ENCODE data around the gene FAM169A.
"Not testable (repeated sequence)": the region's sequence is repeated elsewhere in the genome, so short reads cannot be mapped to it uniquely, and the experiment has no call there.

Gene FAM169A

GRCh38 chr5:74798977-74799911 is 66.9 kb downstream of the FAM169A start:
- H3K27me3 Mint-ChIP-seq = peaks cover 2% of the 10 kb centered on the region
- H3K4me1 Mint-ChIP-seq = no peaks in the 10 kb centered on the region
- no peak overlapping the region for H3K27ac Mint-ChIP-seq
- H3K9me3 Mint-ChIP-seq = no peaks in the 10 kb centered on the region
- ATAC-seq (ENCODE audit: low read depth) (no peak), DNase-seq (ENCODE audit: low spot score in 2 of 2) (no peak)
- H3K36me3 Mint-ChIP-seq = peaks cover 3% of the 10 kb centered on the region
- no peak overlapping the region for H3K4me3 Mint-ChIP-seq

GRCh38 chr5:74791669-74792068 is 74.5 kb downstream of the FAM169A start:
- H3K4me3 Mint-ChIP-seq; H3K36me3 Mint-ChIP-seq; H3K4me1 Mint-ChIP-seq; DNase-seq (ENCODE audit: low spot score in 2 of 2); H3K27me3 Mint-ChIP-seq; ATAC-seq (ENCODE audit: low read depth); H3K9me3 Mint-ChIP-seq; H3K27ac Mint-ChIP-seq: not testable (repeated sequence)

- DNase-seq (ENCODE audit: low spot score in 2 of 2) (no peak), ATAC-seq (ENCODE audit: low read depth) (no peak)
- H3K9me3 Mint-ChIP-seq = no peaks in the 10 kb centered on the region
- H3K27ac Mint-ChIP-seq = no peak overlapping the region
- H3K27me3 Mint-ChIP-seq = peaks cover 2% of the 10 kb centered on the region
- H3K36me3 Mint-ChIP-seq = peaks cover 2% of the 10 kb centered on the region
- no peaks in the 10 kb centered on the region for H3K4me1 Mint-ChIP-seq
- no peak overlapping the region for H3K4me3 Mint-ChIP-seq
These were observed 78.8 kb downstream of the FAM169A start for GRCh38 chr5:74787424-74787823.

GRCh38 chr5:74786851-74787250 is 79.3 kb downstream of the FAM169A start:
- Mint-ChIP-seq H3K4me1 (no peaks in the 10 kb centered on the region), H3K9me3 (no peaks in the 10 kb centered on the region), H3K27ac (no peak overlapping the region), H3K36me3 (peaks cover 2% of the 10 kb centered on the region), H3K27me3 (peaks cover 2% of the 10 kb centered on the region), H3K4me3 (no peak overlapping the region)
- DNase-seq (ENCODE audit: low spot score in 2 of 2) (no peak), ATAC-seq (ENCODE audit: low read depth) (no peak)

GRCh38 chr5:74778609-74779008 is 87.6 kb downstream of the FAM169A start:
- Mint-ChIP-seq H3K36me3 (peaks cover 7% of the 10 kb centered on the region), H3K4me1 (no peaks in the 10 kb centered on the region), H3K4me3 (no peak overlapping the region), H3K27me3 (no peaks in the 10 kb centered on the region), H3K9me3 (no peaks in the 10 kb centered on the region), H3K27ac (no peak overlapping the region)
- ATAC-seq (ENCODE audit: low read depth) = no peak
- DNase-seq (ENCODE audit: low spot score in 2 of 2) = no peak

GRCh38 chr5:74772359-74772758 is 93.8 kb downstream of the FAM169A start:
- Mint-ChIP-seq H3K27ac (no peak overlapping the region), H3K27me3 (no peaks in the 10 kb centered on the region), H3K36me3 (peaks cover 16% of the 10 kb centered on the region), H3K4me1 (peaks cover 3% of the 10 kb centered on the region), H3K9me3 (no peaks in the 10 kb centered on the region), H3K4me3 (no peak overlapping the region)
- no peak for DNase-seq (ENCODE audit: low spot score in 2 of 2)
- ATAC-seq (ENCODE audit: low read depth) = no peak

- DNase-seq (ENCODE audit: low spot score in 2 of 2) (no peak), ATAC-seq (ENCODE audit: low read depth) (no peak)
- Mint-ChIP-seq H3K27ac (peak overlapping the region; percentile 98), H3K27me3 (no peaks in the 10 kb centered on the region), H3K4me3 (peak overlapping the region; percentile 100), H3K4me1 (peaks cover 7% of the 10 kb centered on the region), H3K9me3 (no peaks in the 10 kb centered on the region), H3K36me3 (peaks cover 10% of the 10 kb centered on the region)
These were observed 98.6 kb downstream of the FAM169A start for GRCh38 chr5:74767579-74767913.

- ATAC-seq (ENCODE audit: low read depth) = peak; percentile 85
- Mint-ChIP-seq H3K9me3 (no peaks in the 10 kb centered on the region), H3K4me1 (peaks cover 11% of the 10 kb centered on the region), H3K27ac (peak within 1 kb of the TSS; percentile 98), H3K4me3 (peak within 1 kb of the TSS; percentile 100), H3K36me3 (peaks cover 12% of the 10 kb centered on the region), H3K27me3 (no peaks in the 10 kb centered on the region)
- peak; percentile 91 to 94 for DNase-seq (ENCODE audit: low spot score in 2 of 2)
These were observed 99.2 kb downstream of the FAM169A start, which contains the start of the genes GFM2 and NSA2 for GRCh38 chr5:74766849-74767578. TSS of gene GFM2 (minus strand) at chr5:74767117. CDS start at chr5:74763742, 3,375 bp downstream. TSS of gene NSA2 (plus strand) at chr5:74767249. CDS start at chr5:74767361, 112 bp downstream.

DNA sequence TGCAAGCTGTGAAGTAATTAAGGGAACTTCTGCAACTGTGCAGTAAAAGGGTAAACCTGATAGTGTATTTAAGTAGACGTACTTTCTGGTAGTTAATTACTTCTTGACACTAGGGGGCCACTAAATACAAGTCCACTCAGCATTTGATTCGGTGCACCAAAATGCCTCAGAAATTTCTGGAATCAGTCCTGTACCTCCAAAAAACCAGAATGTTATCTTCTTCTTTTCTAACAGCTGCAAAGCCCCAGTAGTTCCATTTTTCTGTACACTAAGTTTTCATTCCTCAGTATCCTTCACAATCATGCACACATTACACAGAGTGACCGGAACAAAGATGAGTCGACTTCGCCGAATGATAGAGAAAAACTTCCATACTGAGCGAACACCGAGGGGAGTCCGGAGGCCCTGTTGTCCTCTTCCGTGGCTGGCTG is 99.8 kb downstream of the FAM169A start:
- ATAC-seq (ENCODE audit: low read depth) = peak; percentile 66
- peak overlapping the region; percentile 98 for H3K27ac Mint-ChIP-seq
- H3K27me3 Mint-ChIP-seq = no peaks in the 10 kb centered on the region
- peak overlapping the region; percentile 100 for H3K4me3 Mint-ChIP-seq
- peaks cover 11% of the 10 kb centered on the region for H3K4me1 Mint-ChIP-seq
- H3K9me3 Mint-ChIP-seq = no peaks in the 10 kb centered on the region
- peaks cover 10% of the 10 kb centered on the region for H3K36me3 Mint-ChIP-seq
- peak in 1 of 2 donors; percentile 46 for DNase-seq (ENCODE audit: low spot score in 2 of 2)

GRCh38 chr5:74765929-74766328 is 100.3 kb downstream of the FAM169A start:
- H3K36me3 Mint-ChIP-seq = peaks cover 10% of the 10 kb centered on the region
- DNase-seq (ENCODE audit: low spot score in 2 of 2) (no peak), ATAC-seq (ENCODE audit: low read depth) (no peak)
- no peaks in the 10 kb centered on the region for H3K27me3 Mint-ChIP-seq
- peak overlapping the region; percentile 98 for H3K27ac Mint-ChIP-seq
- no peaks in the 10 kb centered on the region for H3K9me3 Mint-ChIP-seq
- H3K4me1 Mint-ChIP-seq = peaks cover 11% of the 10 kb centered on the region
- peak overlapping the region; percentile 100 for H3K4me3 Mint-ChIP-seq

DNA sequence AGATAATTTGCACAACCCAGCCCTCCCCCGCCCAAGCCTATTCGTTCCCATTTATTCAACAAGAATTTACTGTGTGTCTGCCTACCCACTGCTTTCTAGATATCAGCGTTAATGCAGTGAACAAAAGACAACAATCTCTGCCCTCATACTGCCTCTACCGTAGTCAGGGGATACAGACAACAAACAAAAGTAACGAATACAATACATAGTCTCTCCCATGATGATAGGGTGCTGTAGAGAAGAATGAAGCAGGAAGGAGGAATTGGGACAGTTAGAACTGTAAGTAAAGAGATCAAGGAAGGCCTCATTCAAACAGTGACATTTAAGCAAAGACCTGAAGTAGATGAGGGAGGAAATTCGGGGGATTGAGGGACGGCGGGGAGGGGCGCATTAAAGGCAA is 101.0 kb downstream of the FAM169A start:
- Mint-ChIP-seq H3K36me3 (peaks cover 10% of the 10 kb centered on the region), H3K27ac (peak overlapping the region; percentile 48), H3K27me3 (no peaks in the 10 kb centered on the region), H3K4me1 (peaks cover 17% of the 10 kb centered on the region), H3K4me3 (peak overlapping the region; percentile 69), H3K9me3 (no peaks in the 10 kb centered on the region)
- ATAC-seq (ENCODE audit: low read depth) (no peak), DNase-seq (ENCODE audit: low spot score in 2 of 2) (no peak)

DNA sequence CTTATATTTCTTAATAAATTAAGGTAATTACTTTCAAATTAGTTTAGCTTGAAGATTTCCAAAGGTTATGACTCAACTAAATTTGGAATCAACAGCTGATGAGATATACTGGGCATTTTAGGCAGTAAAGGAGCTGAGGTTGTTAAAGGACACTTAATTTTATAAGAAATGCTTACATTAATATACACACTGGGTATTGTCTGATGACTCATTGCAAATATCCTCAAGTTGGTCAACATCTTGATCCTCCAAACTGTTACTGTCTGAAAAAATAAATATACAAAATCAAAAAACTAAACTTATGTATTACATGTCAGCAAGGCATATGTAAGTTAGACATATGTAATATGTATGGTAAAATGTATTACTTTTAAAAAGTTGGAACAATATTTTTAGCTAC is 102.7 kb downstream of the FAM169A start:
- ATAC-seq (ENCODE audit: low read depth) (no peak), DNase-seq (ENCODE audit: low spot score in 2 of 2) (no peak)
- Mint-ChIP-seq H3K27ac (no peak overlapping the region), H3K4me3 (no peak overlapping the region), H3K36me3 (peaks cover 9% of the 10 kb centered on the region), H3K27me3 (no peaks in the 10 kb centered on the region), H3K9me3 (no peaks in the 10 kb centered on the region), H3K4me1 (peaks cover 17% of the 10 kb centered on the region)

DNA sequence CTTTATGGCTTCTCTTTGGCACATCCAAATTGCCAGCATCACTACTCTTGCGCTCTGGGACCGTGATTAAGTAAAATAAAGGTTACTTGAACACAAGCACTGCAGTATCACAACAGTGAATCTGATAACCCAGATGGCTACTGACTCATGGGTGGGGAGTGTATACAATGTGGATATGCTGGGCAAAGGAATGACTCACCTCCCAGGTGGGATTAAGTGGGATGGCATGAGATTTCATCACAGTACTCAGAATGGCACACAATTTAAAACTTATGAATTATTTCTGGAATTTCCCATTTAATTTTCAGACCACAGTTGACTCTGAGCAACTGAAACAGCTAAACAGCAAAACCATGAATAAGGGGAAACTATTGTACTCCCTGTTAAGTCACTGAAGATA is 103.6 kb downstream of the FAM169A start:
- Mint-ChIP-seq H3K9me3 (no peaks in the 10 kb centered on the region), H3K27me3 (no peaks in the 10 kb centered on the region), H3K36me3 (peaks cover 11% of the 10 kb centered on the region), H3K4me1 (peaks cover 14% of the 10 kb centered on the region), H3K27ac (no peak overlapping the region), H3K4me3 (no peak overlapping the region)
- no peak for DNase-seq (ENCODE audit: low spot score in 2 of 2)
- ATAC-seq (ENCODE audit: low read depth) = no peak

- H3K27ac Mint-ChIP-seq = no peak overlapping the region
- H3K4me3 Mint-ChIP-seq = no peak overlapping the region
- ATAC-seq (ENCODE audit: low read depth) (no peak), DNase-seq (ENCODE audit: low spot score in 2 of 2) (no peak)
- H3K27me3 Mint-ChIP-seq = no peaks in the 10 kb centered on the region
- peaks cover 4% of the 10 kb centered on the region for H3K9me3 Mint-ChIP-seq
- H3K36me3 Mint-ChIP-seq = peaks cover 17% of the 10 kb centered on the region
- peaks cover 14% of the 10 kb centered on the region for H3K4me1 Mint-ChIP-seq
These were observed 104.9 kb downstream of the FAM169A start for GRCh38 chr5:74761241-74761640.

Measured in memory B cell (primary cell).